Retinal pigment epithelial cell (primary cell): ENCODE data around the gene OR1M1.

ENCODE experiments used
- DNase-seq: peaks from one replicate; pipeline ENCODE4 v3.0.0-alpha.2; 2010; ENCODE audit warnings: low read depth
- H3K4me3 ChIP-seq: 2 replicates; pipeline ENCODE4 v1.5.1; 2011; ENCODE audit warnings: mild to moderate bottlenecking, low read length, control low read depth, moderate library complexity
- CTCF ChIP-seq: conservative IDR thresholded peaks from 2 replicates; pipeline ENCODE4 v1.5.1; 2011; ENCODE audit warnings: low read depth, low read length, control low read depth, inconsistent platforms

The OR1M1 gene

GRCh38 chr19:9086761-9087160, at the start of gene OR1M1:
OR1M1 (plus strand) TSS chr19:9087061; CDS start chr19:9093245, 6,184 bp downstream.
- TF ChIP-seq CTCF: no peak
- H3K4me3 ChIP-seq: no peak within 1 kb of the TSS
- no peak for DNase-seq

GRCh38 chr19:9037400-9038062, 49.3 kb upstream of the OR1M1 start:
- no peak for DNase-seq
- no peak for TF ChIP-seq CTCF
- no peak overlapping the region for H3K4me3 ChIP-seq

GRCh38 chr19:9039728-9040127, 47.1 kb upstream of the OR1M1 start:
- TF ChIP-seq CTCF: no peak
- no peak overlapping the region for H3K4me3 ChIP-seq
- DNase-seq: no peak

- DNase-seq: no peak
- TF ChIP-seq CTCF: no peak
- H3K4me3 ChIP-seq: no peak overlapping the region
These were observed 46.7 kb upstream of the OR1M1 start for GRCh38 chr19:9040131-9040530.

- no peak for DNase-seq
- no peak for TF ChIP-seq CTCF
- H3K4me3 ChIP-seq: no peak overlapping the region
These were observed 45.8 kb upstream of the OR1M1 start for GRCh38 chr19:9041023-9041422.

GRCh38 chr19:9043524-9043923, 43.3 kb upstream of the OR1M1 start:
- no peak for DNase-seq
- H3K4me3 ChIP-seq: no peak overlapping the region
- TF ChIP-seq CTCF: no peak

- H3K4me3 ChIP-seq: no peak overlapping the region
These were observed 42.4 kb upstream of the OR1M1 start for GRCh38 chr19:9044449-9044848.

More at GRCh38 chr19:9044449-9044848, 42.4 kb upstream of the OR1M1 start:
- DNase-seq: no peak
- no peak for TF ChIP-seq CTCF
